Measurements from ENCODE around the gene SNRNP48. TPM values are rescaled to one million over a fixed set of nuclear protein-coding genes. Genes with fewer than 3 reads are reported as not detected.

SNRNP48 gene
- total and polyA plus RNA-seq, 2 donors (not counting 3 experiments of a cell fraction or from before 2014, with no cell fraction given) = 4.2 to 13.2 TPM

GRCh38 chr6:7559651-7560385, 30.2 kb upstream of the SNRNP48 start:
- TF ChIP-seq POLR2A (IDR thresholded peaks at IDR 0.05; ENCODE audit: low read depth, low read length) (no peak), MAX (IDR thresholded peaks at IDR 0.05; ENCODE audit: insufficient read depth, insufficient read length) (no peak), JUN (IDR thresholded peaks at IDR 0.05; ENCODE audit: borderline replicate concordance, insufficient read depth, insufficient read length, low read depth) (no peak), GATA2 (IDR thresholded peaks at IDR 0.05; ENCODE audit: insufficient read depth, insufficient read length, low read depth, low read length) (no peak), EZH2 (IDR thresholded peaks at IDR 0.05; ENCODE audit: borderline replicate concordance, low read depth, low read length, severe bottlenecking) (no peak), CTCF (IDR thresholded peaks at IDR 0.05; ENCODE audit: extremely low read depth in 1 of 2, insufficient read depth in 1 of 2, low read depth in 1 of 2, low read length in 2 of 2) (no peak), FOS (IDR thresholded peaks at IDR 0.05; ENCODE audit: borderline replicate concordance, insufficient read depth, low read length) (no peak), POLR2AphosphoS5 (IDR thresholded peaks at IDR 0.05; ENCODE audit: insufficient read depth, low read depth, low read length) (no peak), MYC (IDR thresholded peaks at IDR 0.05; ENCODE audit: low read depth, low read length) (no peak)
- FAIRE-seq = no peak
- ChIA-PET POLR2A (no interaction called here), CTCF (interaction anchor here (0.6 to 1.5 kb wide), 3 partner anchors 8 to 440 kb away, joined by 3 to 4 read pairs (median 3); no protein-coding TSS in a partner anchor)
- Histone ChIP-seq H3K79me2 (ENCODE audit: control insufficient read depth, insufficient read depth, low read length) (no peaks in the 10 kb centered on the region), H3K36me3 (ENCODE audit: control insufficient read depth in 2 of 2, extremely low read depth in 1 of 2, insufficient read depth in 2 of 2, low read length in 2 of 2) (no peaks in the 10 kb centered on the region), H2AFZ (ENCODE audit: low read depth, low read length) (no peak overlapping the region), H3K4me1 (ENCODE audit: control insufficient read depth, extremely low read depth, insufficient read depth, low read length) (no peaks in the 10 kb centered on the region), H3K4me2 (ENCODE audit: insufficient read depth, low read length) (no peak overlapping the region), H4K20me1 (replicated peaks; ENCODE audit: control insufficient read depth, extremely low read depth, insufficient read depth, low read length) (no peaks in the 10 kb centered on the region), H3K9me3 (replicated peaks; ENCODE audit: control insufficient read depth, insufficient read depth, low read length) (no peaks in the 10 kb centered on the region), H3K27ac (ENCODE audit: insufficient read depth, low read depth, low read length) (no peak overlapping the region), H3K9me1 (replicated peaks; ENCODE audit: control insufficient read depth, extremely low read depth, insufficient read depth, low read length) (no peaks in the 10 kb centered on the region), H3K9ac (replicated peaks; ENCODE audit: extremely low read depth, insufficient read depth, low read length) (no peak overlapping the region), H3K27me3 (ENCODE audit: control insufficient read depth in 2 of 2, insufficient read depth in 2 of 2, low read length in 2 of 2) (peaks cover 2 to 5% of the 10 kb centered on the region in 2 experiments), H3K4me3 (replicated peaks in 1 of 3; ENCODE audit: insufficient read depth in 1 of 3, low read depth in 1 of 3, low read length in 3 of 3) (no peak overlapping the region)
- DNase-seq (ENCODE audit: low read depth, low spot score) = no peak
- intact Hi-C loops (cut with micrococcal nuclease) = no loop called here
- no TSS peak for BruUV-seq (replicated peaks)
- dilution Hi-C loops (cut with MboI; ENCODE audit: extremely low pct_ligation_motif_present, low sequenced_read_pairs) = no loop called here

Measured in endothelial cell of umbilical vein (primary cell).